ENCODE data around the gene TNIP2. TPM values are rescaled to one million over a fixed set of nuclear protein-coding genes. Genes with fewer than 3 reads are reported as not detected.

The TNIP2 gene
- total RNA-seq, 1 experiment from 2014 or later = 31.9 TPM

DNA sequence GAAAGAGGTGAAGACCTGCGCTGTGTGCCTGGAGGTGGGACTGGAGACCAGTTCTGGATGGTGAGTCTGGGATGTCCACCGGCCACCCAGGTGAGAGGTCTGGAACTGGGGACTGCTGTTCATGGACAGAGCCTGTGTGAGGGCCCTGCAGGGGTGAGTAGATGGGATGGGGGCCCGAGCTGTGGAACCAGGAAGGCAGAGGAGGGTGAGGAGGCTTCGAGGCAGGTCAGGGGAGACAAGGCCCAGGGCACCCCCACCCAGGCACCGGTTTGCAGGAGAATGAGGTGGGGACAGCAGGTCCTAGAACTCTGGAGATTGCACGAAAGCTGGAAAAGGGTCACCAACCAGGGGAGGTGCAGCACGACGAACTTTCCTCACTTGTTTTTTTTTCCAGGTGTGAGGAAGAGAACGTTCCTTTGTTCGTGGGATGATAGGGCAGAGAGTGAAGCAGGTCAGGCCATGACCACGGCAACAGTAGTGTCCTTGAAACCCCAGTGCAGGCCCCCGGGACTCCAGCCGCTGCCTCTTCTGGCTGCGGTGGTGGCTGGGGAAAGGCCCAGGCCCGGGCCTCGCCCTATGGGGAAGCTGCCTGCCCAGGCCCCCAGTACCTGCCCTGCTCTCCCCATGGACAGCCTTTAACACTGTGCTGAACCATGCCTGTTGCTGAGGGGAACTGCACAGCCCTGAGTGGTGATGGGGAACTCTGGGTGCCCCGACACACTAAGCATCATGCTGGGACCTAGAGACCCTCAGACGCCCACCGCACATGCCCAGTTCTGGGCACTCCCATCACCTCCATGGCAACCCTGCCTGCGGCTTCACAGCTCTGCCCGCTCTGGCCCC lies 22.9 kb downstream of the TNIP2 start:
- TF ChIP-seq EZH2 (IDR thresholded peaks at IDR 0.05; ENCODE audit: borderline replicate concordance, low read depth, low read length, poor library complexity, severe bottlenecking) = no peak
- TF ChIP-seq, protein P1, sequence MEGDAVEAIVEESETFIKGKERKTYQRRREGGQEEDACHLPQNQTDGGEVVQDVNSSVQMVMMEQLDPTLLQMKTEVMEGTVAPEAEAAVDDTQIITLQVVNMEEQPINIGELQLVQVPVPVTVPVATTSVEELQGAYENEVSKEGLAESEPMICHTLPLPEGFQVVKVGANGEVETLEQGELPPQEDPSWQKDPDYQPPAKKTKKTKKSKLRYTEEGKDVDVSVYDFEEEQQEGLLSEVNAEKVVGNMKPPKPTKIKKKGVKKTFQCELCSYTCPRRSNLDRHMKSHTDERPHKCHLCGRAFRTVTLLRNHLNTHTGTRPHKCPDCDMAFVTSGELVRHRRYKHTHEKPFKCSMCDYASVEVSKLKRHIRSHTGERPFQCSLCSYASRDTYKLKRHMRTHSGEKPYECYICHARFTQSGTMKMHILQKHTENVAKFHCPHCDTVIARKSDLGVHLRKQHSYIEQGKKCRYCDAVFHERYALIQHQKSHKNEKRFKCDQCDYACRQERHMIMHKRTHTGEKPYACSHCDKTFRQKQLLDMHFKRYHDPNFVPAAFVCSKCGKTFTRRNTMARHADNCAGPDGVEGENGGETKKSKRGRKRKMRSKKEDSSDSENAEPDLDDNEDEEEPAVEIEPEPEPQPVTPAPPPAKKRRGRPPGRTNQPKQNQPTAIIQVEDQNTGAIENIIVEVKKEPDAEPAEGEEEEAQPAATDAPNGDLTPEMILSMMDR (conservative IDR thresholded peaks at IDR 0.05; ENCODE audit: low read depth, low read length) = no peak
- peaks cover 28% of the 10 kb centered on the region for H3K36me3 ChIP-seq (ENCODE audit: insufficient read depth, low read length, poor library complexity, severe bottlenecking)
- BruUV-seq (replicated peaks) = no TSS peak
- no peaks in the 10 kb centered on the region for H3K27me3 ChIP-seq (replicated peaks; ENCODE audit: insufficient read depth, low read depth, low read length, poor library complexity)
- no peak overlapping the region for H3K4me3 ChIP-seq (ENCODE audit: low read depth, low read length, poor library complexity, severe bottlenecking)
- CTCF ChIA-PET = no interaction called here
- POLR2A ChIA-PET (ENCODE audit: low non-redundant PET) = no interaction called here
- no peaks in the 10 kb centered on the region for H3K9me3 ChIP-seq (ENCODE audit: low read depth, low read length, poor library complexity, severe bottlenecking)
- intact Hi-C loops (cut with micrococcal nuclease; ENCODE audit: unreplicated experiment) = no loop called here
- no peaks in the 10 kb centered on the region for H3K4me1 ChIP-seq (ENCODE audit: insufficient read depth, low read length, poor library complexity, severe bottlenecking)
- no peak for DNase-seq (ENCODE audit: low spot score)
- no peak overlapping the region for H3K27ac ChIP-seq (ENCODE audit: low read depth, low read length, poor library complexity, severe bottlenecking)

DNA sequence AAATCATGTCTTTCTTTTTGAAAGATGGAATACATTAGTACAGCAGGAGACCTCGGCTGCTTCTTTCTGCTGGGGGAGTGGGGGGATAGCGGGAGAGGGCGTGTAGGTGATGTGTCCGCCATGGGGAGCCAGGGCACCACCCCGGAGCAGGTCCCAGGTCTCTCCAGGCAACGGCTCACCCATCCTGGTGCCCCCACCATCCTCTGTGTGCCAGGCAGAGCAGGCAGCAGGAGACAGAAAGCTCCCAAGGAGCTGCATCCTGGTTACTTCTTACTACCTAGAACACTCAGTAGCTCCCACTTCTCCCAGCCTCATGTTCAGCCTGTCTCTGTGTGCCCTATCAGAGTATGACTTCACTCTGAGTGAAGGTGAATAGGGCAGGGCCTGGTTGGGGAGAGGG lies 23.6 kb downstream of the TNIP2 start:
- no peaks in the 10 kb centered on the region for H3K4me1 ChIP-seq (ENCODE audit: insufficient read depth, low read length, poor library complexity, severe bottlenecking)
- H3K27me3 ChIP-seq (replicated peaks; ENCODE audit: insufficient read depth, low read depth, low read length, poor library complexity) = no peaks in the 10 kb centered on the region
- no peak for DNase-seq (ENCODE audit: low spot score)
- no peak for TF ChIP-seq EZH2 (IDR thresholded peaks at IDR 0.05; ENCODE audit: borderline replicate concordance, low read depth, low read length, poor library complexity, severe bottlenecking)
- TF ChIP-seq, protein P1 (conservative IDR thresholded peaks at IDR 0.05; ENCODE audit: low read depth, low read length) = no peak
- H3K4me3 ChIP-seq (ENCODE audit: low read depth, low read length, poor library complexity, severe bottlenecking) = no peak overlapping the region
- intact Hi-C loops (cut with micrococcal nuclease; ENCODE audit: unreplicated experiment) = no loop called here
- no peaks in the 10 kb centered on the region for H3K9me3 ChIP-seq (ENCODE audit: low read depth, low read length, poor library complexity, severe bottlenecking)
- CTCF ChIA-PET = no interaction called here
- BruUV-seq (replicated peaks) = no TSS peak
- H3K27ac ChIP-seq (ENCODE audit: low read depth, low read length, poor library complexity, severe bottlenecking) = no peak overlapping the region
- POLR2A ChIA-PET (ENCODE audit: low non-redundant PET) = no interaction called here
- peaks cover 28% of the 10 kb centered on the region for H3K36me3 ChIP-seq (ENCODE audit: insufficient read depth, low read length, poor library complexity, severe bottlenecking)

DNA sequence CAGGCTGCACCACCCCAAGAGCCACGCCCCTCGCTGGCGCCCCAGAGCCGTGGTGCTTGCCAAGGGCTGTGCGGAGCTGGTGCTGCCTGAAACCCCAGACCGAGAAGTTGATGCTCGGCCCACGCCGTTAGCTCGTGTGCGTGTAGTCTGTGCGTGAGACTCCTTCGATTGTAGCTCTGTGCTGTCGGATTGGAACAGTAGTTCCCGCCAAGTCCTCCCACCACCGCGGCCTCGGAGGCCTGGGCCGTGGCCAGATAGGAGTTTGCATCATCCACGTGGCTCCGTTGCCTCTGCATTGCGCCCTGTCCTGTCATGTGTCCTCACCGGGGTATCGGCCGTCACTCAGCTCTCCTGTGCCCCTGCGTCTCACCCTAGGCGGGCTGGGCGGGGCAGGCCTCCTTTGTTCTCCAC lies 24.2 kb downstream of the TNIP2 start:
- Histone ChIP-seq H3K4me3 (ENCODE audit: low read depth, low read length, poor library complexity, severe bottlenecking) (no peak overlapping the region), H3K4me1 (ENCODE audit: insufficient read depth, low read length, poor library complexity, severe bottlenecking) (no peaks in the 10 kb centered on the region), H3K36me3 (ENCODE audit: insufficient read depth, low read length, poor library complexity, severe bottlenecking) (peaks cover 28% of the 10 kb centered on the region), H3K27me3 (replicated peaks; ENCODE audit: insufficient read depth, low read depth, low read length, poor library complexity) (no peaks in the 10 kb centered on the region), H3K9me3 (ENCODE audit: low read depth, low read length, poor library complexity, severe bottlenecking) (no peaks in the 10 kb centered on the region), H3K27ac (ENCODE audit: low read depth, low read length, poor library complexity, severe bottlenecking) (no peak overlapping the region)
- intact Hi-C loops (cut with micrococcal nuclease; ENCODE audit: unreplicated experiment) = no loop called here
- ChIA-PET CTCF (no interaction called here), POLR2A (ENCODE audit: low non-redundant PET) (no interaction called here)
- BruUV-seq (replicated peaks) = no TSS peak
- no peak for DNase-seq (ENCODE audit: low spot score)
- TF ChIP-seq EZH2 (IDR thresholded peaks at IDR 0.05; ENCODE audit: borderline replicate concordance, low read depth, low read length, poor library complexity, severe bottlenecking) = no peak
- TF ChIP-seq, protein P1 (conservative IDR thresholded peaks at IDR 0.05; ENCODE audit: low read depth, low read length) = no peak

Data from A673 (cell line).